Fibroblast of skin of back (primary cell): ENCODE results near the gene SH3D19.

Experiments used
- DNase-seq: peaks from one replicate; pipeline ENCODE4 v3.0.0-alpha.2; 2013

Gene SH3D19

DNA sequence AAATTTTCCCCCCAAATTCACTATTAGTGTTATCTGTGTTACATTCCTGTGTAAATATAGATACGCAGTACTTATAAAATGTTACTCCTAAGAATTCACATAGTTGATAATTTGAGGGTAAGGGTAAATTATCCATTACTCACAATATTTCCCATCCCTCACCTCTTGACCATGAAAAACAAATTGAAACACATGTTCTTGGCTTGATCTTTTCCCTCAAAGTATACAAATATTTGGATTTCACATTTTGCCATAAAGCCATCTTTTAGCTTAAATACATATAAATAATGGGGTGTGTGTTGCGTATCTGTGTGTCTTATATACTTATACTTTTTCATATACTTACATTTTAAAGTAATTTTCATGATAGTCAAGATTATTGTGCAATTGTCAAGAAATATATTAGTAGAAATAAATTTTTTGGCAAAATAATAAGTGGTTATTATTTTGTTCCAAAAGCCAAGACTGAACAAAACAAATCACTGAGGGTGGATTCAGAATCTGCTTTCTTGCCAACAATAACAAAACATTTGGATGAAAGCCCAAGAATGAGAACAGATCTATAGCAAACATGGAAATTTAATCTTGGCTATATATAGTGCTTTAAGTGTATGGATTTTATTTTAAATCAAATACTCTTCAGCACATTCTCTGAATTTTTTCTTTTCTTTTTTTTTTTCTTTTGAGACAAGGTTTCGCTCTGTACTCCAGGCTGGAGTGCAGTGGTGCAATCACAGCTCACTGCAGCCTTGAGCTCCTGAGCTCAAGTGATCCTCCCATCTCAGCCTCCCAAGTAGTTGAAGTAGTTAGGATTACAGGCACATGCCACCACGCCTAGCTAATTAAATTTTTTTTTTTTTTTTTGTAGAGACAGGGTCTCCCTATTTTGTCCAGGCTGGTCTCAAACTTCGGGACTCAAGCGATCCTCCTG lies 97.0 kb downstream of the SH3D19 start:
- peak; percentile 74 for DNase-seq

DNA sequence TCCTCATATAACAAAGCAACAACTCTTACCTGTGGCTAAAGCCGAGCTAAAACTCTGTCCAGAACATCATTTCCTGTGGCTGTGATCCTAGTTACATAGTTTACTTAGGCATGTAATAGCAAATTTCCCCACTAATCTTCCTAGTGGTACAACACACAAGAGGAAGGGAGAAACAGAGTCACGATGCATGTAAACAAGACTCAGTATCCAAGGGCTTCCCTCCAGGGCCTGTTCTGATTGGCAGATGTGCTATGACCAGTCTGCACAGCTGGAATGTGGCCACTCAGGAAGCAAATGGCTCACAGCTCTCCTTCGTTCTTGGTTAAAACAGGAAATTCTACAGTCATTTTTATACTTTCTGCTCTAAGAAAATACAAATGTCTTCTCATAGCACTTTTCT lies 97.7 kb downstream of the SH3D19 start:
- peak; percentile 83 for DNase-seq

DNA sequence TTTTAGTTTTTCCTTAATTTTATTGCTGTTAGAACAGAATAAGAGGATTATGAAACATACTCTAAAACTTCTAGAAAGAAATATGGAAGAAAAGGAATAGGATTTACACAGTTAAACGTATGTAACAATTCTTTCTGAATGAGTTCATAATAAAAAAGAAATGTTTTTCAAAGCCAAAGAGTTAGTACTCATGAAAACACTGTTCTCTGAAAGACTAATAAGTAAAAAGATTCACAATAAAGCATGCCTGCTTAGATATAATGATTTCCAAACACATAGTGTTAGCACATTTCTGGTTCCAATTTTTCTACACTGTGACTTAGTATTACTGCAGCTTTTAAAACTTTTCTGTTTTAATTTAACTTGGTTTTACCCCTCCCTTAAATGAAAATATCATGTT lies 98.2 kb downstream of the SH3D19 start:
- DNase-seq: no peak

DNA sequence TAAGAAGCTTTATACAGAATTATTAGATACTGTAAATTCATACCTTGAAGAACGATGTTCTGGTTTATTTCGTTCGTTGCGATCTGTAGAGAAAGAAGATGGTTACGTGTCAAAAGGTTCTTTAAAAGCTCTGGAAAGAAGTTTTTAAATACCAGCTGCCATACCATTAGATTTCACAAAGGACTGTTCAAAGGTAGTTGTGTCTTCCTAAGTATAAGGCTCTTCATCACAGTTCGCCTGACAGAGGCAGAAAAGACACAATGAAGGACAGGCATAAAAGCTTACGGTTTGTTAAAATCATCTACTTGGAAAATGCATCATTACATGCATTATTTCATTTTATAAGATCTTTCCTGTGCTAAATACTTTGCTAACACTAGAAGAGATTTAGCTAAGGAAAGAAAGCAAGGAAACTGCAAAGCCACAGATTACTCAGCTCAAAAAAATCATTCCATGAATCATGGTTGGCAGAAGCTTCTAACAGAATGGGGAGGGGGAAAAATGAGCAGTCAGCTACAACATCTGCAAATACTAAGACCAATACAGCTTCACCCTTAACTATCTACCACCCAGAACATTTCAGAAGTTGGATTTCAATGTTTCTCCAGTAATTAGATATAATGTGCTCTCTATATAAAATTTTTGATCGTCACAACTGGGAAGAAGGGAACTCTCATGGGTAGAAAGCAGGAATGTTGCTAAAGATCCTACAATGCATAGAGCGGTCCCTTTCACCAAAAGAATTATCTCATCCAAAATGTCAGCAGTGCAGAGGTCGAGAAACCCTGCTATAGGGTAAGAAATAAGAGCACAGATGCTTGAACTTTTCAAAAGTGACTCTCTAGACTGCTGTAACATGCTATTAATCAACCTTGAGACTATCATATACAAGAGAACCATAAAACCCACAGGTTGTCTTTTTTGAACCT lies 99.1 kb downstream of the SH3D19 start:
- DNase-seq: peak; percentile 91

DNA sequence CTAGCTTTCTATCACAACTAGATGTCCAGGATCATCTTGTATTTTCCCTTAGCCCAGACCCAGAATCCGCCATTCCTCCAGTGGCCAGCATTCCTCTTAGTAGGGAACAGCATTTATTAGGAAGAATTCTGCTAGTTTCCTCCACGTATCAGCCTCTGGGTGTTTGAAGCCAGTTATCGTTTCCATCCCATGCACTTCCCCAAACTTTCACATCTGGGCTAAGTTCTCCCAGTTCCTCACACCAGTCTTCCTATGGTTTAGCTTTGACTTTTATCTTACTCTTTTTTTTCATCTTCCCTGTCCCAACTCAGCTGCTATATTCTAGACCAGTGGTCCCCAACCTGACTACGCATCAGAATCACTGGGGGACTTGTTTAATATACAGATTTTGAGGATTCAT lies 101.9 kb downstream of the SH3D19 start:
- no peak for DNase-seq

DNA sequence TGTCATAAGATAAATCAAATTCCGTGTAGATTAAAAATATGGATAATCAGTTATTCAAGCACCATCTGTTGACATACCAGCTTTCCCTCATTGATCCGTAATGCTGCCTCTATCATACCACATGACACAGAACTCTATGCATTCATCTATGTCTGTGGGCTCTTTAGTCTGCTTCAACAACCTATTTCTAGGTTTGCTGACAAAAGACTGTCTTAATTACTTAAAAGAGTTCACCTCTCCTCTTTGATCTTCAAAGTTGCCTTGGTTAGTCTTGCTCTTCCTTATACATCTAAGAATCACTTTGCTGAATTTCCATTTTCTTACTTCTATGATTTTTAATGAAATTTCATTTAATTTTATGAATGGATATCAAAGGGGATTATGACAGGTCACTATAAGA lies 105.5 kb downstream of the SH3D19 start:
- DNase-seq: no peak

DNA sequence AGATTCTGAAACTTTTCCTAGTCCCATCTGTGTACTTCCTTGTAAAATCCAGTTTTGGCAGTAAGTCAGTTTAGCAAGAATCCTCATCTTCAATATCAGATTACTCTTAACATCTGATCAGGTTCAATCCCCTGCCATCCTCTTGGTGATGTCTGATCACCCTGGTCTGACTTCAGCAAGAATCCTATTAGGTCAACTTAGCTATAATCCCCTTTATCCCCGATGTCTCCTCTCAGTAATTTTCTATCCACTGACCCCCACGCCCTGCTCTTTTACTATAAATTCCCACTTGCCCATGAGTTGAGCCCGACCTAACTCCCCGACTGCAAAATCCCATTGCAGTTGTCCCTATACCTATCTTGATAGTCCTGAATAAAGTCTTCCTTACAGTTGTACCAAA lies 106.3 kb downstream of the SH3D19 start:
- no peak for DNase-seq

DNA sequence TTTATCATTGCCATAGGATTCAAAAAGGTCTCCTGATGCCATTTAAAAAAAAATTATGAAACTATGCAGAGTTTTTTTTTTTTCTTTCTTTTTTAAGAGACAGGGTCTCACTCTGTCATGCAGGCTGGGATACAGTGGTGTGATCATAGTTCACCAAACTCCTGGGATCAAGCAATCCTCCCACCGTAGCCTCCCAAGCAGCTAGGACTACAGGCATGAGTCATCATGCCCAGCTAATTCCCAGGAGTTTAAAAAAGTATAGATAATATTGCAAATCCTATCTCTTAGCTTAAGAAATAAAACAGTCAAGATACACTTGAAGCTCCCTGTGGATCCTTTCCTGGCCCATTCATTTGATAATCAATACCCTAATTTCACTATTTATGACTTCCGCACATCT lies 107.1 kb downstream of the SH3D19 start:
- peak; percentile 58 for DNase-seq

DNA sequence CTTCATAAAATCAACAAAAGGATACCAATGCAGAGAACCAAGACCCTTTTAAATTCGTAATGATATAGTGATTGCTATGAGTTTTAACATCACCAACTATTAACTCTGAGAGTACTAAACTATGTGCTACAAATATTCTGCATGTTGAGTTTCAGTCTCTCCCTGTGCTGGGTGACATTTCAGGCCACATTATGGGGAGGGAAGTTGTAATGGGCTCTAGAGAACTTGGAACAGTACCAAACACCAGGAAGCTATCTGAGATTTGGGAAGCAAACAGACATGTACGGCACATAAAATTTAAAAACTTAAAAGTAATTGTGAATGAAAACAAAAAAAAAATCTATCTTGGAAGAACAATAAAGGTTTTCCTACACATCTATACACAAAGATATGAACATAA lies 108.1 kb downstream of the SH3D19 start:
- no peak for DNase-seq

DNA sequence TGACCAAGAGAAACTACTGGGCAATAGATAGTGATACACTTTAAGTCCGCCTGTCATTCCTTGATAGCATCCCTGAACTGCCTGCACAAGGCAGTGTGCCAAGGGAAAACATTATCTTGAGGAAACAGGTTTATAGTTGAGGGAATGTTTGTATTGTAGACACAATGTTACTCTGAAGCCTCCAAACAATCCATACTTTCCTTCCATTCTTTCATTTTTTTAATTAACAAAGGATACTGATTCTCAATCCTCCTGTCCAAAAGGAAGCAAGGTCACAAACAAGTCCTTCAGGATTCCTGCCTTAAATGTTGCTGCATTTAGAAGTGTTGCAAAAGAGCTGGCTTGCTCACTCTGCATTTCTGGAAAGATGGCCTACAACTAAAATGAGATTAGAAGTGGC lies 110.1 kb downstream of the SH3D19 start:
- no peak for DNase-seq

DNA sequence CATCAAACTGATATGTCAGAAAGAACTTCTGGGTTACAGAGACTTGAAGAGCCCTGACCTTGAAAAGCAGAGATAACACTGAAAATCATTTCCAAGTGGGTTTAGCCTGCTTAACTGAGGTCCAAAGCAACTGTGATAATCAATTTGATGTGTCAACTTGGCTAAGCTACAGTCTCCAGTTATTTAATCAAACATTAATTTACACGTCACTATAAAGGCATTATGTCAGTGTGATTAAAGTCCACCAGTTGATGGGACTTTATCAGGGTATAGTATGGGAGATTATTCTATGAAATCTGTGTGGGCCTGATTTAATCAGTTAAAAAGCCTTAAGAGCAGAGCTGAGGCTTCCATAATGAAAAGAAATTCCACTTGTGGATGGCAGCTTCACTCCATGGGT lies 117.5 kb downstream of the SH3D19 start:
- no peak for DNase-seq

DNA sequence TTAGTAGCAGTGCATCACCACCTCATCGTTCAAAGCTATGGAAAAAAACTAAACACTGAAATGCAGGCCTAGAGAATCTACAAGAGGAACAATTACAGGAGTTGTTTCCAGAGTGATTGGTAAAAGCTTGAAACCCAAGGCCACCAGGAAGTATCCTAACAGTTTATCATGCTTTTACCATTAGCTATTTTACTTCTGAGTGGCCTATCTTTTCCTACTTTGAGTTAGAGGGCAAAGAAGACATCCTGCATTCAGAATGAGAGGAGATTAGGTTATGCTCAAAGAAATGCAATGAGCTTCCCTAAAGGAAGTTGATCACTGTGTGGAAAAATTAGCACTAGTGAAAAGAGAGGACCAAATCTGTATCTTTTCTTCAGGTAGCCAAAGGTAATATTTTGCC lies 118.2 kb downstream of the SH3D19 start:
- no peak for DNase-seq

DNA sequence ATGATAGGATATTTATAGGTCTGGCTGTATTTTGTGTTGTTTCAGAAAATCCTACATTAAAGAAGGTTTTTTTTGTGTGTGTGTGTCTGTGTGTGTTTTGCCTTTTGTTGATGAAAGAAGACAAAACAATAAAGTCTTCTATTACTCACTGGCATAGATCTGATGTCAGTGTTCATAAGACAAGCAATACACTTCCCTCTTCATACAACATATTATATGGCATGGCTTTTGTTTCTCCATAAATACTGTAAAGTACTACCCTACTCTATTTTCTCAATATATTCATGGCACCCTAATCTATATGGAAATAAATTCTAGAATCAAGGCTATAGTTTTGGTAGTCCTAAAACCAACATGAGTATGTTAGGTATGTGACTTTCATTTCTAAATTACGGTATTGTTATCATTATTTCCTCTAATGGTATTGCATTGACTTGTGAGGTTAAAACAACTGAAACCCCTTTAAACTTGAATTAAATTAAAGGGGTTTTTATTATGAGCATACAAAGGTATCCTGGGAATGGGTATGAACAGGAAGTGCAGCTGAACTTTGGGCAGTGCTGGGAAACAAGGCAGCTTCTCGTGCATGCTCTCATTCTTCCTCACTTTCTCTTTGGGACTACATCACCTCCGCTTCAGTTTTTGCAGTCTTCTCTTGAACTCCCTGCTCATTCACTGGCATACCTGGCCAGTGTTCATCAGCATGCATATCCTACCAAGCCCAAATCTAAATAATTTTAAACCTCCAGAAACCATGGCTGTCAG lies 119.0 kb downstream of the SH3D19 start:
- DNase-seq: no peak

DNA sequence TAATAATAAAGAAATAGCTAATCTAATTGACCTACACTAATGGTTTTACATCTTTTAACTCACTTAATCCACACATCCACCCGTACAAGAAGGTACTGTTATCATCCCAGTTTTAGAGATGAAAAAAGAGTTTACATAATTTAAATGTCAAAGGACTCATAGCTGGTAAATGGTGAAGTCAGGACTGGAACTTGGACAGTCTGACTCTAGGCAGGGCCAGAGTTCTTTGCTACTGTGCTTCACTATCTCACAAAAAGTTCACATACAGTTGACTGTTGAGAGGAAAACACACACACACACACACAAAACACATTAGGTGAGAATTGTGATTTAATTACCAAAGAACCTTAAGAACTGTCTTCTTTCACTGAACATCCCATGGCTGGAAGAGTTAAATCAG lies 119.7 kb downstream of the SH3D19 start:
- DNase-seq: no peak

DNA sequence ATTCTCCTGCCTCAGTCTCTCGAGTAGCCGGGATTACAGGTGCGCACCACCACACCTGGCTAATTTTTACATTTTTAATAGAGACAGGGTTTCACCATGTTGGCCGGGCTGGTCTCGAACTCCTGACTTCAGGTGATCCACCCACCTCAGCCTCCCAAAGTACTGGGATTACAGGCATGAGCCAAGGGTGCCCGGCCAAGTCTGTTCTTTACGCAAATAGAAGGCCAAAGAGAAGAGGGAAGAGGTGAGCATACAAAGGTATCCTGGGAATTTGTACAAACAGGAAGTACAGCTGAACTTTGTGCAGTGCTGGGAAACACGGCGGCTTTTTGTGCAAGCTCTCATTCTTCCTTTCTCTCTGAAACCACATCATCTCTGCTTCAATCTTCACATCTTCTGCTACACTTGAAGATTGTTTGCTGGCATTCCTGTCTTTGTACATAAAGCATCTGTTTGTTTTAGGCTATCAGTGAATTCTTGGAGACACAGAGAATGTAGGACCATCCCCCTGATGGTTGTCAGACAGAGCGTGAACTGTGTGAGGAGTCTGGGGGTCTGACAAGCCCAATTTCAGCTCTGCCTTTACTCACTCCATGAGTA lies 120.4 kb downstream of the SH3D19 start:
- no peak for DNase-seq

DNA sequence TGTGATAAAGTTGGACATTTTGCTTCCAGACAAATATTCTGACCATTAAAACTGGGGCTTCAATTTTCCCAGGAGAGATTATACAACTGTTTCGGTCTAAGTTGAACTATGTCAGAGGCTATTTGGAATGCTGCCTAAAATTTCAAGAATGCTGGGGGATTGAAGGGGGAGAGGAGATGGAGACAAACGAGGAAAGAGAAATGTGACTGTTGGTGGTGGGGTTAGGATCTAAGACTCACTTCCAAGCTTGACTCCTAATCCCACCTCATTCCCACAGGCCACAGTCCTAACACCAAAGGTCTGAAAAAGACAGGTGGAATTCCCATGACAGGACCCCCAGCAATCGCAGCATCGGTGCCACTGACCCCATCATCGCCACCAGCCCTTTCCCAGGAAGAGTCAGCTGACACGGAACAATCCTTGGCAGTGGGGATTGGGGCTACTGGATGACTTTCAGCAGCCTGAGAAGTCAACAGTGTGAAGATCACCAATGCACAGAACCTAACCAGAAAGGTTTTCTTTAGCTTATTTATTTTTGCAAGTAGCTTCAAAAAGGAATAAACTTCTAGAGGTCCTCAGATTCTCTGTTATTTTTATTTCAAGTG lies 122.5 kb downstream of the SH3D19 start:
- DNase-seq: peak; percentile 79

DNA sequence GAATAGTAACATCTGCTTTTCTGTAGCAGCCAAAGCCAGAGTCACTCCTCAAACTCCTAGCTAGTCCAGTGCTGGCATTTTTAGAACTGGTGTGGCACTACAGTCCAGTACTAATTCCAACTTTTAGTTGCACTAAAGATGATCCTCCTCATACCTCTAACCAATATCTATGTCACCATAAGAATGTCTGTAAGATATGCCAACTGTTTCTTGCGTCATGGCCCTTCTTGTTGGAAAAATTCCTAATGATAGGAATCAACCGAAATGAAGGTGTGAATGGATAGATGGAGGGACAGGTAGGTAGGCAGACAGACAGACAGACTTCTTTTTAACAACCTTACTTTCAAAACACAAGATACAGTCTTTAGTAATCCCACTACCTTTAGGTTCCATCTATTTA lies 123.0 kb downstream of the SH3D19 start:
- DNase-seq: no peak

DNA sequence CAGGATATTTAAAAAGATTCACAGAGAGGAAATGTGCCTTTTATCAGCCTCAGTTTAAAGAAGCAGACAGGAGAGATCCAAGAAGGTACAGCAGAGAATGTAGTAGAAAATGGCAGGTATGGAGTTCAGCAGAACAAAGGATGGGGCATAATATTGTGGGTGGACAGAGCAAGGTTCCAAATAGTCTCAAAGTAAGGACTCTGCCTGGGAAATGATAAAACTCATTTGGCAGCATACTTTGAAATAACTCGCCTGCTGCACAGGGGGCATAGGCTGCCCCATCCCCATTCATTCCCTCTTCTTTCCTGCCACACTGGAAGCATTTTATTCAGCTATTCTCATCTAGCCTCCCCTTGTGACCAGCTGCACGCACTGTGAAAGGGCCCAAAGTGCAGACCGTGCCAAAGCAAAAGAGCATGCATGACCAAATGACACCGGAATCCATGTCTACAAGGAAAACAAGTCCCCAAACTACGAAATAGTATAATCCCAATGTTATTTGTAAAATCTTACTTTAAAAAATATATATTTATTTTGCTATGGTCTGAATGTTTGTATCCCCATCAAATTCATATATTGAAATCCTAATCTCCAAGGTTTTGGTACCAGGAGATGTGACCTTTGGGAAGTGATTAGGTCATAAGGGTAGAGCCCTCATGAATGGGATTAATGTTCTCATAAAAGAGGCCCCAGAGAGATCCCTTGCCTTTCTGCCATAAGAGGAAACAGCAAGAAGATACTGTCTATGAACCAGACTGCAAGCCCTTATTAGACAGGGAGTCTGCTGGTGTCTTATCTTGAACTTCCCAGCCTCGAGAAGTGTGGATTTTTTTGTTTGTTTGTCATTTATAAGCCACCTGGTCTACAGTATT lies 125.8 kb downstream of the SH3D19 start:
- DNase-seq: no peak

DNA sequence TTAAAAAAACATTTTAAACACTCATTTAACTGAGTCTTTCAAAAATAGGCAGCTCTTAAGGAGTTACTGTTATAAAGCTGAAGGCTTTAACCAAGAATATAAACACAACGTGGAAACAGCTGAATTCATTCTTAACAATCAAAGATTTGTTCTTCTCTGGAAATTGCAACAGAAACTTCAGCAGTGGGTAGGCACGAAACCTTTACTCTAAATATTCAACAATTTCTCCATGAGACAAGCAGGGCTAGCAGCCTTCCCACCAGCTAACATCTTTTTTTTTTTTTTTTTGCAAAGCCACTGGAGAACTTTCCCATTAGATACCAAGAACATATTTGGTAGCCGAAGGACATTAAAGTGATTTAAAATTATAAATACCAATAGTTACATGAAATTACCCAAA lies 126.7 kb downstream of the SH3D19 start:
- DNase-seq: no peak

DNA sequence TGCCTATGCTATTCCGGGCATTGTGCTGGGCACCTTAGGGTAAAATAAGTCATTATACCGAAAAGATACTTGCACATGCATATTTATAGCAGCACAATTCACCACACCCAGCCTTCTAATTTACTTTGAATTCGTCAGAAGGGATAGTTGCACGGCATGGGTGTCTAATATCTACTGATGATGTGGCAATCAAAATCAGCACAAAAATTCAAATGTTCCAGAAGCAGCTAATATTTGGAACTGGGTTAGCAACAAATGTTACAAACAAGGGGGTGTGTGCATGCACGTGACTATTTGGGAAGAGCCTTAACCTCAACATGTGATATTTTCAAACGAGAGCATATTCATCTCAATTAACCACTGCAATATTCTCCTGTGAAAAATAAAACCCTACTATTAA lies 128.2 kb downstream of the SH3D19 start:
- peak; percentile 45 for DNase-seq

DNA sequence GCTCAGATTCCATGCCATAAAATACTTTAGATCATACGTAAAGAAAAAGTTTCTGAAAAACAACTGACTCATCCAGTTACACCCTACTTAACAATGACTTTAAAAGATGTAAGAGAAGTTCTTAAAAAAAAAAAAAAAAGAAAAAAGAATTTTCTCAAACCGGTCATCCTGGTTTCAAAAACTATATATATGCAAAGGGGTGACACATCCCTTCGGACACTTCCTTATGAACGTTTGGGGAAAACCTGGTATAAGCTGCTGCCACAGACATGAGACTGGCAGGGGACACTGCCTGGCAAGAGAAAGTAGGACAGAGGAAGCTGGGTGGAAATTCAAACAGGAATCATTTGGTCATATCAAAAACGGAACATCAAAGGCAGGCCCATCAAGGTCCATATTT lies 129.6 kb downstream of the SH3D19 start:
- peak; percentile 89 for DNase-seq
